ENCODE data around the gene B3GALT4.
"Not testable (repeated sequence)": the region's sequence is repeated elsewhere in the genome, so short reads cannot be mapped to it uniquely, and the experiment has no call there.

B3GALT4 gene

DNA sequence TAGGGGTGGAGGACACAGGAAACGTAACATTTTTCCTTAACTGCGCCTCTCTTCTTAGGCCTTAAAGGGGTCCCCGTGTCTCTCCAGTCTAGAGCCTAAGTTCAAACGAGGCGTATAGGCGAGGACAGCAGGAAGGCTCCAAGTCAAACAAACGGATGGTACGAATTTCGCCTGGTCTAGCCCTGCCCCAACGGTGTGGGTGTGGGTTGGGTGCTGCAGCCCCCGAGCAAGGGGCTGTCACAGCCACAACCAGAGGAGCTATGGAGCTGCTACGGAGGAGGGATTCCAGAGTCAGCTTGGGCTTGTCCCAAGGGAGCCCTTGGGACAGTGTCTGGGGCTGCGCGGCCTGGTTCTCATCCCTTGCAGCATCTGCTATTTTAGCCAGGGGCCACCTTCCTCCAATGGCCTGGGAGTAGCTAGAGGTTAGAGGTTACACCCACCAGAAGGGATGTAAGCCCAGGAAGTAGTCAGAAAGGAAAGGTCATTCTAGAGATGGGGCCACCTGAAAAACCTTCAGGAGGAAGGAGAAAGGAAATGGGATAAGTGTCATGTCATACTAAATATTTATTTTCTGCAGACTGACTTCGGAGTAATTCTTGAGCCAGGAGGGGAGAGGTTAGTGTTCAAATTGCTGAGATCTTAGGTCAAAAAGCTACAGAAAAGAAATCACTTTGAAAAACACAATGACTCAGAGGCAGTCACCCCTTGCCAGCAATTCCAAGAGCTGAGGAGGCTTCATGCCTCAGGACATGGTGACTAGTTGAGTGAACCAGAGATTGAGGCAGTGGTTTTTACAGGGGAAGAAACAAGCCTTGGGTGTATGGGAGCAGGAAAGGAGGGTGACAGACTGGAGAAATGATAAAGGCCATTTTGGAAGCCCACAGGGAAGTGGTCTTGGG is 26.9 kb upstream of the B3GALT4 start:
- Histone ChIP-seq H3K27ac (ENCODE audit: low read length) (no peak overlapping the region), H3K27me3 (ENCODE audit: control insufficient read depth, insufficient read depth, low read length) (no peaks in the 10 kb centered on the region; the same call in 1 of the 2 replicates), H3K4me1 (ENCODE audit: control insufficient read depth, insufficient read depth, low read length) (0 out of 2 replicates have a peak, but pooled peaks cover 2% of the 10 kb centered on the region), H3K36me3 (ENCODE audit: control insufficient read depth, insufficient read depth, low read length) (no peaks in the 10 kb centered on the region), H3K9me3 (ENCODE audit: control insufficient read depth, insufficient read depth, low read length) (no peaks in the 10 kb centered on the region), H3K4me3 (ENCODE audit: low read length) (peak overlapping the region; percentile 47; the same call in 1 of the 2 replicates)
- no peak for DNase-seq (ENCODE audit: low read depth, low spot score)
- no CpG with 5 or more reads among the region's 15 CpGs for WGBS (ENCODE audit: insufficient coverage, insufficient read length)

DNA sequence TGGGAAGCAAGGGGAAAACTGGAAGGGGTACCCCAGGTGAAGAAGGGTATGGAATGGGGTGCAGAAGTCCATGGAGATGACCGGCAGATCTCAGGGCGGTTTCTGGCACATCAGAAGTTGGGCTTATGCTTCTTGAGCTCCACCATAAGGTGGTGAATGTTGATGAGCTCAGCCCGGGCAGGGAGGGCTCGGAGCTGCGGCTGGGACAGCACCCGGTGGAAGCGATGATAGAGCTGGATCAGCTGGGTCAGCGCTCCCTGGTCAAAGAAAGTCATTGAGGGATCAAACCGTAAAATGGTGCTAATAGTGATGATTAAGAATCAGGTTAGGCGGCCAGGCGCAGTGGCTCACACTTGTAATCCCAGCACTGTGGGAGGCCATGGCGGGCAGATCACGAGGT is 26.2 kb upstream of the B3GALT4 start:
- no peak for DNase-seq (ENCODE audit: low read depth, low spot score)
- no peaks in the 10 kb centered on the region; the same call in 1 of the 2 replicates for H3K27me3 ChIP-seq (ENCODE audit: control insufficient read depth, insufficient read depth, low read length)
- no peaks in the 10 kb centered on the region for H3K36me3 ChIP-seq (ENCODE audit: control insufficient read depth, insufficient read depth, low read length)
- H3K4me1 ChIP-seq (ENCODE audit: control insufficient read depth, insufficient read depth, low read length): 0 out of 2 replicates have a peak, but pooled peaks cover 2% of the 10 kb centered on the region
- no CpG with 5 or more reads among the region's 13 CpGs for WGBS (ENCODE audit: insufficient coverage, insufficient read length)
- H3K27ac ChIP-seq (ENCODE audit: low read length): no peak overlapping the region
- no peaks in the 10 kb centered on the region for H3K9me3 ChIP-seq (ENCODE audit: control insufficient read depth, insufficient read depth, low read length)
- no peak overlapping the region for H3K4me3 ChIP-seq (ENCODE audit: low read length)

DNA sequence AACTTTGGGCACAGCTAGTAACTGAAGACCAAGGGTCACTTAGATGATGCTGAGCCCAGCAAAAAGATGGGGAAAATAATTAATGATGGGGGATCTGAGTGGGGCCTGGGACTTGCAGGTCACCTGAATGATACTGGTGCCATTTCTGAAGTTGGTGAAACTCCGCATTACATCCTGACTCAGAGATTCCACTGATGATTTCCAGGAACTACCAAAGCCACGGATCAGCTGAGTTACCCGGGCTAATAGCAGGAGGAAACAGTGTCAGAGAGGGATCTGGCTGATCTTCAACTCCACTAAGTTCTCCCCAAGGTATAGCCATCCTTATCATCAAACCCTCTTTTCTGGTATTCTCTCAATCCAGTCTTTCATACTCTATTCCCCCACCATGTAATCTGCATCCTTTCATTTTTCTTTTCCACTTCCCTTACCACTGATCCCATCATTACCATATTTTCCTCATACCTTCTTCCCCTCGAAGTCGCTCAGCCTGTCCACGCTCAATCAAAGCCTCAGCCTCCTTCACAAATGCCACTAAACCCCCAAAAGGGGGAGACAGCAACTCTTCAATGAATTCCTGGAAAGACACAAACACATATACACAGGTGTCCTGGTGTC is 25.4 kb upstream of the B3GALT4 start:
- DNase-seq (ENCODE audit: low read depth, low spot score): no peak
- Histone ChIP-seq H3K36me3 (ENCODE audit: control insufficient read depth, insufficient read depth, low read length) (no peaks in the 10 kb centered on the region), H3K4me1 (ENCODE audit: control insufficient read depth, insufficient read depth, low read length) (0 out of 2 replicates have a peak, but pooled peaks cover 2% of the 10 kb centered on the region), H3K9me3 (ENCODE audit: control insufficient read depth, insufficient read depth, low read length) (no peaks in the 10 kb centered on the region), H3K27me3 (ENCODE audit: control insufficient read depth, insufficient read depth, low read length) (no peaks in the 10 kb centered on the region; the same call in 1 of the 2 replicates), H3K4me3 (ENCODE audit: low read length) (no peak overlapping the region), H3K27ac (ENCODE audit: low read length) (no peak overlapping the region)
- 100% methylated on average over 3 of the region's 6 CpGs for WGBS (ENCODE audit: insufficient coverage, insufficient read length)

DNA sequence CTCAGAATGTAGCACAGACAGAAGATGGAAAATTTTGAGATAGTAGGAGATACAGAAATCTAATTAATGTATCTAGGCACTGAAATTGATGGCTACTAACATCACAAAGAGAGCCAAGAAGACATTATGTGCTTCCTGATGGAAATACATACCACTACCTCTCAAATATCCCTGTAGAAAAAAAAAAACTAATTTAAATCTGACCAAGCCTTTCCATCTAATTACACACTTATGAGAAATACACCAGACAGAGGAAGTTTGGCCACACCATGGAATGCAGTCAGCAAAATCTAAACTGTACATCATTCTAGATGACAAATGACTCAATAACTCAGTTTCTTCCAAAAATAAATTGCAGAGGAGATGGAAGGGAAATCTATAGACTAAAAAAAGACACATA is 24.2 kb upstream of the B3GALT4 start:
- 0 out of 2 replicates have a peak, but pooled peaks cover 2% of the 10 kb centered on the region for H3K4me1 ChIP-seq (ENCODE audit: control insufficient read depth, insufficient read depth, low read length)

DNA sequence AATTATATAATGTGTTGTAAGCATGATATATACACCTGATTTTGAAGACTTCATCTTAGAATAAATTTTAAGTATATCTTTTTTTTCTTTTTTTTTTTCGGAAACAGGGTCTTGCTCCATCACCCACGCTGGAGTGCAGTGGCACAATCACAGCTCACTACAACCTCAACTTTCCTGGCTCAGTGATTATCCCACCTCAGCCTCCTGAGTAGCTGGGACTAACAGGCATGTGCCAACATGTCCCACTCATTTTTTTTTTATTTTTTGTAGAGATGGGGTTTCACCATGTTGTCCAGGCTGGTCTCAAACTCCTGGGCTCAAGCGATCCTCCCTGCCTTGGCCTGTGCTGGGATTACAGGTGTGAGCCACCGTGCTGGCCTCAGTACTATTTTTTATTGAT is 22.3 kb upstream of the B3GALT4 start:
- Histone ChIP-seq H3K4me3 (ENCODE audit: low read length) (no peak overlapping the region), H3K36me3 (ENCODE audit: control insufficient read depth, insufficient read depth, low read length) (no peaks in the 10 kb centered on the region), H3K4me1 (ENCODE audit: control insufficient read depth, insufficient read depth, low read length) (0 out of 2 replicates have a peak, but pooled peaks cover 2% of the 10 kb centered on the region), H3K9me3 (ENCODE audit: control insufficient read depth, insufficient read depth, low read length) (no peaks in the 10 kb centered on the region), H3K27me3 (ENCODE audit: control insufficient read depth, insufficient read depth, low read length) (no peaks in the 10 kb centered on the region), H3K27ac (ENCODE audit: low read length) (no peak overlapping the region)
- DNase-seq (ENCODE audit: low read depth, low spot score): no peak
- WGBS (ENCODE audit: insufficient coverage, insufficient read length): no CpG with 5 or more reads among the region's 4 CpGs

More for the DNA sequence above, 24.2 kb upstream of the B3GALT4 start:
- Histone ChIP-seq H3K36me3 (ENCODE audit: control insufficient read depth, insufficient read depth, low read length) (no peaks in the 10 kb centered on the region), H3K9me3 (ENCODE audit: control insufficient read depth, insufficient read depth, low read length) (no peaks in the 10 kb centered on the region), H3K27ac (ENCODE audit: low read length) (no peak overlapping the region), H3K4me3 (ENCODE audit: low read length) (no peak overlapping the region), H3K27me3 (ENCODE audit: control insufficient read depth, insufficient read depth, low read length) (no peaks in the 10 kb centered on the region)
- DNase-seq (ENCODE audit: low read depth, low spot score): no peak

DNA sequence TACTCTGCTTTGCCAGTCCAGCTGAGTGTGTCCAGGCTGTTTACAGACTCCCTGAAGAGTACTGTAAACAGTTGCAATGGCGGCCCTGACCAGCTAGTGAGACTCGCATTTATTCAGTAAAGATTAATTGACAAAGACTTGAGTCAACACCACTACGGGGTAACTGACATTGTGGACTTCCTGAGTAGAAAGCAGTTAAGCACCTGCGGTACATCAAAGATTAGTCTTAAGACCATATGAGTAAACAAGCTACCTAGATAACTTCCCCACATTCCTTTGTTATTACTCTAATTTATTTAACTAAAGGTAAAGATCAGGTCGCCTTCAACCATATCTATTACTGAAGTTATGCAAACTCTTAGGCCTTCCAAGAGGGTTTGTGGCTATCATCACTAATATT is 17.9 kb upstream of the B3GALT4 start:
- Histone ChIP-seq H3K27me3 (ENCODE audit: control insufficient read depth, insufficient read depth, low read length) (no peaks in the 10 kb centered on the region), H3K36me3 (ENCODE audit: control insufficient read depth, insufficient read depth, low read length) (no peaks in the 10 kb centered on the region; the same call in 1 of the 2 replicates), H3K4me3 (ENCODE audit: low read length) (no peak overlapping the region), H3K27ac (ENCODE audit: low read length) (no peak overlapping the region), H3K9me3 (ENCODE audit: control insufficient read depth, insufficient read depth, low read length) (no peaks in the 10 kb centered on the region), H3K4me1 (ENCODE audit: control insufficient read depth, insufficient read depth, low read length) (no peaks in the 10 kb centered on the region)
- WGBS (ENCODE audit: insufficient coverage, insufficient read length): no CpG with 5 or more reads among the region's 5 CpGs
- DNase-seq (ENCODE audit: low read depth, low spot score): no peak

DNA sequence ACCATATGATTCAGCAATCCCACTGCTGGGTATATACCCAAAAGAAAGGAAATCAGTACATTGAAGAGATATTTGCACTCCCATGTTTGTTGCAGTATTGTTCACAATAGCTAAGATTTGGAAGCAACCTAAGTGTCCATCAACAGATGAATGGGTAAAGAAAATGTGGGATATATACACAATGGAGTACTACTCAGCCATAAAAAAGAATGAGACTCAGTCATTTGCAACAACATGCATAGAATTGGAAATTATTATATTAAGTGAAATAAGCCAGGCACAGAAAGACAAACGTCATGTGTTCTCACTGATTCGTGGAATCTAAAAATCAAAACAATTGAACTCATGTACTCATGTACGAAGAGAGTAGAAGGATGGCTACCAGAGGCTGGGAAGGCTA is 14.4 kb upstream of the B3GALT4 start:
- not testable (repeated sequence) for H3K27ac ChIP-seq (ENCODE audit: low read length); H3K4me1 ChIP-seq (ENCODE audit: control insufficient read depth, insufficient read depth, low read length); H3K9me3 ChIP-seq (ENCODE audit: control insufficient read depth, insufficient read depth, low read length); H3K4me3 ChIP-seq (ENCODE audit: low read length); DNase-seq (ENCODE audit: low read depth, low spot score); H3K27me3 ChIP-seq (ENCODE audit: control insufficient read depth, insufficient read depth, low read length)
- H3K36me3 ChIP-seq (ENCODE audit: control insufficient read depth, insufficient read depth, low read length): peaks cover 18% of the 10 kb centered on the region; the same call in 1 of the 2 replicates
- no CpG with 5 or more reads among the region's 3 CpGs for WGBS (ENCODE audit: insufficient coverage, insufficient read length)

DNA sequence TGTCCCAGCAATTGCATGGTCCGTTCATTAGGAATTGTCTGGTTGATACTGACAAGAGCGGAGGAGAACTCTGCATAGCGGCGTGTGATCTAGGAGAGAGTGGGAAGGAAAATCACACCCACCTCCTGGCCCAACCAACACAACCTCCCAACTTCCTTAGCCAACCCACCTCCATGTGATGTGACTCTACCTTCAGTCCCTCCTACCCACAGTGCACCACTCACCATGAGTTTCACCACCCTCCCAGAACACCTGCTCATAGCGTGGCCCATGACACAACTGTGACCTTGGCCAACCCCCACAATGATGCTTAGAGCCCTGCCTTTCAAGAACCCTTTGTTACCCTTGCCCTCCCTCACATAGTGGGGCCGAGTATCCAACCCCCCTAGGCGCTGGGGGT is 12.9 kb upstream of the B3GALT4 start:
- WGBS (ENCODE audit: insufficient coverage, insufficient read length): no CpG with 5 or more reads among the region's 7 CpGs
- H3K4me3 ChIP-seq (ENCODE audit: low read length): no peak overlapping the region
- no peaks in the 10 kb centered on the region for H3K9me3 ChIP-seq (ENCODE audit: control insufficient read depth, insufficient read depth, low read length)
- peaks cover 27% of the 10 kb centered on the region; the same call in 1 of the 2 replicates for H3K36me3 ChIP-seq (ENCODE audit: control insufficient read depth, insufficient read depth, low read length)
- no peak overlapping the region for H3K27ac ChIP-seq (ENCODE audit: low read length)
- no peaks in the 10 kb centered on the region for H3K27me3 ChIP-seq (ENCODE audit: control insufficient read depth, insufficient read depth, low read length)
- no peak for DNase-seq (ENCODE audit: low read depth, low spot score)
- H3K4me1 ChIP-seq (ENCODE audit: control insufficient read depth, insufficient read depth, low read length): no peaks in the 10 kb centered on the region

DNA sequence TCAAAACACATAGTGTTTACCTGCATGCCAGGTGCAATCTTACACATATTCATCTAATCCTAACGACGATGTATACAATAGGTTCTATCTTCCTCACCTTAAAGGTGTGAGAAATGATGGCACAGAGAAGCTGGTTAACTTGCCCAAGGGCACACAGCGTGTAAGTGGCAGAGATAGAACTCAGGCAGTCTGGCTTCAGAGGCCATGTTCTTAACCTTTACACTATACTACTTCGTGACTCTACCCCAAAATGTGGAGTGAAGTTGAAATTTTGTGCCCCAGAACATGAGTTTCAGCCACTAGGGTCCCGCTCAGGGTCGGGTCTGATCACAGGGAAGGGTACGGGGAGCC is 5.8 kb upstream of the B3GALT4 start:
- Histone ChIP-seq H3K27ac (ENCODE audit: low read length) (no peak overlapping the region), H3K4me1 (ENCODE audit: control insufficient read depth, insufficient read depth, low read length) (no peaks in the 10 kb centered on the region), H3K36me3 (ENCODE audit: control insufficient read depth, insufficient read depth, low read length) (peaks cover 31% of the 10 kb centered on the region; the same call in 1 of the 2 replicates), H3K4me3 (ENCODE audit: low read length) (peak overlapping the region; percentile 92; the same call in 1 of the 2 replicates), H3K27me3 (ENCODE audit: control insufficient read depth, insufficient read depth, low read length) (no peaks in the 10 kb centered on the region), H3K9me3 (ENCODE audit: control insufficient read depth, insufficient read depth, low read length) (no peaks in the 10 kb centered on the region)
- no peak for DNase-seq (ENCODE audit: low read depth, low spot score)
- no CpG with 5 or more reads among the region's 7 CpGs for WGBS (ENCODE audit: insufficient coverage, insufficient read length)

DNA sequence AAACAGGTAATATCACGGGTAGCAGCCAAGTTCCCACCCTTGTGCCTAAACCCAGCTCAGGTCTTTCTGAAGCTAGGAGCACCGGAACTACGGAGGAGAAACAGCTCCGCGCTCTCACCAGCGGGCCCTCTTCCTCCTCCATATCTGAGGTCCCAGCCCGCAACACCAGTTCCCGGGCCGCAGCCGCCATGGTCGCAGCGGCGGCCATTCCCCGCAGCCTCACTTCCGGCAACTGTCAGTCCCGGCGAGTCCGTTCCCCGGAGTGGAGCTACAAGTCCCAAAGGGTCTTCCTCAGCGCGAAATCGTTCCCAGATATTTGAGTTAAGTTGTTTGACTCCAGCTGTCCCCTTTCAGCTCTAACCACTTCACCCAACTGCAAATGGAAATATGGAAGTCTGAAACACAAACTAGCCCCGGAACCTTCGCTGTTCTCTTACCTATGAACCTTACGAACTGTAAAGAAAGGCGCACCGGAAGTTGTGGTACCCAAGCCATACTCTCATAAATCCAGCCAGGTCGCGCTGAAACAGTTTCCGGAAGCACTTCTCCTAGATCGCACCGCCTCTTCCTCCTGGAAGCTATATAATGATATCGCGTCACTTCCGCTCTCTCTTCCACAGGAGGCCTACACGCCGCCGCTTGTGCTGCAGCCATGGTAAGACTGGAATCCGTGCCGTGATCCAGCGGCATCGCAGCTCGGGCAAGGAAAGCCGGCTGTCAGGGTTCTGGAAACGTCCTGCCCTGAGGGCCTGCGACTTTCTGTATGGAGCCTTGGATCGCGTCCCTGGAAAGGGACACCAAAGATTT is 5.3 kb upstream of the B3GALT4 start, which contains the start of the genes RPS18 and VPS52:
RPS18 (plus strand) TSS at position 608 of the 807 bp plus-strand sequence; CDS start at position 653, 45 bp downstream.
VPS52 (minus strand) TSS at position 409 of the 807 bp plus-strand sequence; CDS start at position 208, 201 bp downstream.
- no CpG with 5 or more reads among the region's 48 CpGs for WGBS (ENCODE audit: insufficient coverage, insufficient read length)
- no peaks in the 10 kb centered on the region for H3K9me3 ChIP-seq (ENCODE audit: control insufficient read depth, insufficient read depth, low read length)
- H3K27ac ChIP-seq (ENCODE audit: low read length): no peak within 1 kb of the TSS
- H3K27me3 ChIP-seq (ENCODE audit: control insufficient read depth, insufficient read depth, low read length): no peaks in the 10 kb centered on the region
- peak; percentile 96 for DNase-seq (ENCODE audit: low read depth, low spot score)
- H3K4me1 ChIP-seq (ENCODE audit: control insufficient read depth, insufficient read depth, low read length): no peaks in the 10 kb centered on the region
- peaks cover 26% of the 10 kb centered on the region; the same call in 1 of the 2 replicates for H3K36me3 ChIP-seq (ENCODE audit: control insufficient read depth, insufficient read depth, low read length)
- H3K4me3 ChIP-seq (ENCODE audit: low read length): peak within 1 kb of the TSS; percentile 92

Measured in iPS DF 6.9 (cell line).